Esophagus muscularis mucosa (tissue), 4 donors: ENCODE data around the gene TXLNA.

Source experiments
- EP300 ChIP-seq: sonication (generic); formaldehyde crosslinking; IDR thresholded peaks from one replicate; pipeline ENCODE4 v1.6.1; 2017; ENCODE audit warnings: antibody characterized with exemption
- POLR2A ChIP-seq: fragments of 450-650 bp; IDR thresholded peaks from one replicate; pipeline ENCODE4 v1.6.1; 2017; ENCODE audit warnings: antibody characterized with exemption, moderate library complexity, mild to moderate bottlenecking, low read depth
- TF ChIP-seq, protein P1 (sequence below), 3 experiments: fragments of 200-600 bp in 2 of 3; fragments of 450-650 bp in 1 of 3; sonication (generic) in 2 of 3; IDR thresholded peaks; one replicate each; pipeline ENCODE4 v1.5.1; 2017 to 2019; ENCODE audit warnings: antibody characterized with exemption in 3 of 3, mild to moderate bottlenecking in 2 of 3, moderate library complexity in 1 of 3

DNA sequence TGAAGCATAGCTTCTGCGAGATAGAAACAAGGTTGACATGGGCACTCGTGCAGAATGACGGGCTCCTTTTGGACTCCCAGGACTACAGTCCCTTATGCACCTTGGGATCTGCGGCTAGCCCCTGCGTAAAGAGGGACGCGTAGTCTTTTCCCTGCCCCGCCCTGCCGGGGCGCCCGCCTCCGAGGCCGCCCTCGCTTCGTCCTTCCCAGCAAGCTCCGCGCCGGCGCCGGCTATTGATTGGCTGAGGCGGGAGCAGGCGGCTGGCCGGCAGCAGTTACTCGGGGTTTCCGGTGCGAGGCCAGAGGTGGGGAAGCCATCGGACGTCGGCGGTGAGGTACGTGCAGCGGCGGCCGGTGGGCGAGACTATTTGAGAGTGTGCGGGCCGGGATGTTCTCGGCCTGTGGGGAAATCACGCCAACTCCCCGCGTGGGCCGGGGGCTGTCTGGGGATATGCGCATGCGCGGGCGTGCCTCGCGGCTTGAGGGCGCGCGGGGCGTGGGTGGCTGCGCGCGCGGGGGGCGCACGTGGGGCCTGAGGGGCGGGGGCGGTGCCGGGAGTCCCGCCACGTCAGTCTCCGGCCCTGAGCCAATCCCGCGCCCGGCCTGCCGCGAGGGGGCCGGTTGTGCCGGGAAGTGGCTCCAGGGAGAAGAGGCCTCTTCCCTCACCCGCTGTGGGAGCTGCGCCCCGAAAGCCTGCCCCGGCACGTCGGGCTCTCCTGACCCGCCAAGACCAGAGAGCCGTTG lies at the start of gene TXLNA:
- TF ChIP-seq EP300 (no peak), POLR2A (peak; percentile 16)
- TF ChIP-seq, protein P1, sequence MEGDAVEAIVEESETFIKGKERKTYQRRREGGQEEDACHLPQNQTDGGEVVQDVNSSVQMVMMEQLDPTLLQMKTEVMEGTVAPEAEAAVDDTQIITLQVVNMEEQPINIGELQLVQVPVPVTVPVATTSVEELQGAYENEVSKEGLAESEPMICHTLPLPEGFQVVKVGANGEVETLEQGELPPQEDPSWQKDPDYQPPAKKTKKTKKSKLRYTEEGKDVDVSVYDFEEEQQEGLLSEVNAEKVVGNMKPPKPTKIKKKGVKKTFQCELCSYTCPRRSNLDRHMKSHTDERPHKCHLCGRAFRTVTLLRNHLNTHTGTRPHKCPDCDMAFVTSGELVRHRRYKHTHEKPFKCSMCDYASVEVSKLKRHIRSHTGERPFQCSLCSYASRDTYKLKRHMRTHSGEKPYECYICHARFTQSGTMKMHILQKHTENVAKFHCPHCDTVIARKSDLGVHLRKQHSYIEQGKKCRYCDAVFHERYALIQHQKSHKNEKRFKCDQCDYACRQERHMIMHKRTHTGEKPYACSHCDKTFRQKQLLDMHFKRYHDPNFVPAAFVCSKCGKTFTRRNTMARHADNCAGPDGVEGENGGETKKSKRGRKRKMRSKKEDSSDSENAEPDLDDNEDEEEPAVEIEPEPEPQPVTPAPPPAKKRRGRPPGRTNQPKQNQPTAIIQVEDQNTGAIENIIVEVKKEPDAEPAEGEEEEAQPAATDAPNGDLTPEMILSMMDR (IDR thresholded peaks at IDR 0.05), result peak in 2 of 3 experiments; percentile 14 to 17
